Measurements from ENCODE around the gene PQBP1. TPM values are rescaled to one million over a fixed set of nuclear protein-coding genes. Genes with fewer than 3 reads are reported as not detected.

Gene PQBP1
- total RNA-seq, 1 donor, result 27.2 TPM

DNA sequence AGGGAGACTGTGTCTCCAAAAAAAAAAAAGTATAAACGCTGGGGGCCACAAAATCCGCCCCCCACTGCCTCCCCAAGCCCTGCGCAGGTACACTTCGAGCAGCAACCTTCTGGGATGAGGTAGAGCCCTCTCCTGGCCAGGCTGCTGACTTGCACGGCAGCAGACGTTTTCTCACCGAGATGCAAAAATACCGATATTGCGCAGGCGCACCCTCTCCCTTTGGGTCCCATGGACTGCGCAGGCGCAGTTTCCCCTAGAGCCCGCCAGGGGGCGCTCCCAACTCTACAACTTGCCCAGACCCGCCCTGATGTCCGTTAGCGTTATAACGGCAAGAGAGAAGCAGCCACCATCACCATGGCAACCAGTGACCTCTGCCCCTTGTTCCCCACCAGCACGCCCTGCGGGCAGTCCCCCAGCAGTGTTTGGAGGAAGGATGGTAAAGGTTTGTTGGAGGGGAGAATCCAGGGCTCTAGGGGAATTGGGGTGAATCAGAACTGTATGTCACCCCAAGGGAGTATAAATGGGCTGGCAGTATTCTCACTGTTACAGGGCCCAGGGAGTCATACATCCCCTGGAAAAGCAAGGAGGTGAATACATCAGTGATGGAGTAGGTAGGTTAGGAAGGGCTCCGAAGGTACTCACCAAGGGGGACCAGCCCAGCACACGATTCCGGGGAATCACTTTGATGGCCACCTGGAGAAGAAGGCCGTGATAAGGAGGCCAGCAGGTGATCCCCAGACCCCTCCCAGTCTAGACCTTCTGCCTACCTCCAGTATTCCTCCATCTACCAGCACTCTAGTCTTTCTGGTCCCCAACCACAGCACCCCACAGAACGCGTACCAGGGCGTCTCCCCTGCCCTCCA, 19.6 kb downstream of the PQBP1 start:
- peak; percentile 88 for TF ChIP-seq CTCF (IDR thresholded peaks at IDR 0.05; ENCODE audit: insufficient read depth, low read depth, low read length)
- peak; percentile 89 for DNase-seq (ENCODE audit: low read depth)
- peak overlapping the region; percentile 67 for H3K4me3 ChIP-seq (ENCODE audit: low read depth, low read length)

- H3K4me3 ChIP-seq (ENCODE audit: low read depth, low read length), result peak overlapping the region; percentile 67
- no peak for TF ChIP-seq CTCF (IDR thresholded peaks at IDR 0.05; ENCODE audit: insufficient read depth, low read depth, low read length)
- no peak for DNase-seq (ENCODE audit: low read depth)
Measured at GRCh38 chrX:48918301-48918642, 20.5 kb downstream of the PQBP1 start.

- no peak for TF ChIP-seq CTCF (IDR thresholded peaks at IDR 0.05; ENCODE audit: insufficient read depth, low read depth, low read length)
- DNase-seq (ENCODE audit: low read depth), result peak; percentile 90
- peak within 1 kb of the TSS; percentile 67 for H3K4me3 ChIP-seq (ENCODE audit: low read depth, low read length)
Measured at GRCh38 chrX:48918643-48919340, 21.1 kb downstream of the PQBP1 start, which contains the start of gene PIM2. Gene PIM2, minus strand, starts transcription at chrX:48919024. Its CDS starts 190 bp downstream, at chrX:48918834.

DNA sequence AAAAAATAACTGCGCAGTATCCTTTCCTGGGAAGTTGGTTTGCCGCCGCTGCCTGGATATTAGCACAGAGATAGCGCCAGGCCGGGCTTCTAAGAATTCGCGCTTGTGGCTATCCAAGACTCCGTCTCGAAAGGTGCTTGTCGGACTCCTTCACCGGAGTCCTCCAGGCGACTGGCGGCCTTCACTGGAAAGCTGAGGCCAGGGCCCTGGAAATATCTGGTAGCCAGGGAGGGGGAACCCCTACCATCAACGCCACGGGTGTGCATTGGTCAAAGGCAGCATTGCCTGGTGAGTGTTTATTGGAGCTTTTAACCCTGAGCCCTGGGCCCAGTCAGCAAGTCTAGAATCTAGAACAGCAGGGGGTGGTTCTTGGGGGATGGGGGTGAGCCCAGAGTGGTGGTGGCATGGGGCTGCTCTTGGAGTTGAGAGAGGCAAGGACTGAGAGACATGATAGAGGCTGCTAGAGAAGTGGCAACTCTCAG, 21.7 kb downstream of the PQBP1 start:
- DNase-seq (ENCODE audit: low read depth), result no peak
- no peak for TF ChIP-seq CTCF (IDR thresholded peaks at IDR 0.05; ENCODE audit: insufficient read depth, low read depth, low read length)
- H3K4me3 ChIP-seq (ENCODE audit: low read depth, low read length), result peak overlapping the region; percentile 67

DNA sequence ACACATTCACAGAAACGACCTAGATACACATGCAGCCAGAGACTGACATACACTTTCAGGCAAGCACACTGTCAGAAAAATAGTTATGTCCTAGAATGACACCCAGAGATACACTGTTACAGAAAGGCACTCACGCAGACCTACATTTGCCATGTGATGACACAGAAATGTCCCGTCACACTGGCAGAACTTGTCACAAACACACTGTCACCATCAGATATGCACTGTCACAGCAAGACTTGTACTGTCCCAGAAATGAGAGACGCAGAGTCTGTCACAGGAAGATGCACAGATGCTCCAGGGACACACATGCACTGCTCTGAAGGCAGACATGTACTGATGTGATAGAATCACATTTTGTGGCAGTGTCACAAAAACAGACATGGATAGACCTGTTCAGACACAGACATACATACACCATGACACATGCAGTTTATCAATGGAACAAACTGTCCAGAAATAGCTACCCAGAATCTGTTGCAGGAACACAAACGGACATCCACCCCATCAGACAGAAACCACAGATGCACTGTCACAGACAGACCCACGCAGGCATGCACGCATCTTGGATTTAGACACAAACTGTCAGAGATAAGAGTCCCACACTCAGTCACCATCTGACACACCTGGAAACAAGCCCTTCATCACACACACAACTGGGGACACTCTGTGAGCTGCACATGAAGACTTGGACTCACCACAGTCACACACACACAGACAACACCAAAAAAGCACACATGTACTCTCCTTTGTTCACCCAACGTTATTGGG, 22.4 kb downstream of the PQBP1 start:
- no peak overlapping the region for H3K4me3 ChIP-seq (ENCODE audit: low read depth, low read length)
- no peak for DNase-seq (ENCODE audit: low read depth)
- no peak for TF ChIP-seq CTCF (IDR thresholded peaks at IDR 0.05; ENCODE audit: insufficient read depth, low read depth, low read length)

DNA sequence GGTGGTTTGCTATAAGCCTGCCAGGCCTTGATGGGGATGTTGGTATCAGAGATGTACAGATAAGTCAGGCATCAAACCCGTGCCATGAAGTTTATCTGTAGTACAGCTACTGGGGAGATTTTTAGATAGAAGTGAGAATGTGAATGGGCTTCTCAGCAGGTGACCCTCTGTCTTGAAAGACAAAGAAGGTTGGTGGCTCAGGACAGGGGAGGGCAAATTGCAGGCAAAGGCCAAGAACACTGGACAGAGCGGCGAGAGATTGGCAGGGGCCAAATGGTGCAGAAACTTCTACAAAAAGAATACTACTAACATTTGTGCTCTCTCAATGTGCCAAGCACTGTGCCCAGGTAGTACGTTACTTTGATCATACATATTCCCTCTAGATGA, 23.0 kb downstream of the PQBP1 start:
- TF ChIP-seq CTCF (IDR thresholded peaks at IDR 0.05; ENCODE audit: insufficient read depth, low read depth, low read length), result no peak
- DNase-seq (ENCODE audit: low read depth), result no peak
- no peak overlapping the region for H3K4me3 ChIP-seq (ENCODE audit: low read depth, low read length)

Data from fibroblast of villous mesenchyme (primary cell).